H1 (cell line): ENCODE measurements around the gene STK36. TPM values are rescaled to one million over a fixed set of nuclear protein-coding genes. Genes with fewer than 3 reads are reported as not detected.
A peak's percentile ranks its signal among the peaks of the same experiment; 100 is the strongest.

ENCODE experiments used
- CTCF ChIA-PET: fragments of 300-600 bp; sonication (Branson Sonifier 250); formaldehyde crosslinking; loops from one replicate; lab custom pipeline; 2021; ENCODE audit not compliant: partially characterized antibody; lab: Charles Lee
- POLR2A ChIA-PET: fragments of 300-600 bp; sonication (Branson Sonifier 250); formaldehyde crosslinking; loops from one replicate; lab custom pipeline; 2021; ENCODE audit warnings: inconsistent platforms; ENCODE audit not compliant: partially characterized antibody; lab: Charles Lee
- DNase-seq, 2 experiments: peaks; one replicate each; pipeline versions ENCODE4 v3.0.0 to v3.0.0-alpha.2; 2010 to 2022; ENCODE audit warnings: low spot score in 2 of 2, low read depth in 1 of 2, mixed read lengths in 1 of 2
- FAIRE-seq: peaks from 2 replicates; lab custom pipeline; 2011; peaks lifted over from hg19 to GRCh38; lab: Jason Lieb, UNC
- H2AFZ ChIP-seq: 2 replicates; pipeline ENCODE4 v1.8.1; 2012; ENCODE audit warnings: low read length, inconsistent platforms
- H2AK5ac ChIP-seq: 2 replicates; pipeline ENCODE4 v1.6.1; 2013; ENCODE audit warnings: low read depth, low read length
- H2BK120ac ChIP-seq: replicated peaks from 2 replicates; pipeline ENCODE3; 2013; ENCODE audit warnings: low read depth, low read length, inconsistent platforms
- H2BK12ac ChIP-seq: 2 replicates; pipeline ENCODE4 v1.6.1; 2013; ENCODE audit warnings: low read depth, low read length
- H2BK15ac ChIP-seq: 2 replicates; pipeline ENCODE4 v1.6.1; 2013; ENCODE audit warnings: low read length
- H2BK20ac ChIP-seq: 2 replicates; pipeline ENCODE4 v1.6.1; 2013; ENCODE audit warnings: low read length
- H2BK5ac ChIP-seq: 2 replicates; pipeline ENCODE4 v1.6.1; 2013; ENCODE audit warnings: low read depth, low read length
- H3K14ac ChIP-seq: 2 replicates; pipeline ENCODE4 v1.6.1; 2013; ENCODE audit warnings: inconsistent platforms; ENCODE audit not compliant: insufficient read length
- H3K18ac ChIP-seq: 2 replicates; pipeline ENCODE4 v1.6.1; 2013; ENCODE audit warnings: low read length; ENCODE audit errors: extremely low read depth
- H3K23ac ChIP-seq: 2 replicates; pipeline ENCODE4 v1.6.1; 2013; ENCODE audit warnings: inconsistent platforms; ENCODE audit not compliant: insufficient read length
- H3K23me2 ChIP-seq: 2 replicates; pipeline ENCODE4 v1.6.1; 2013; ENCODE audit warnings: low read depth, low read length
- H3K27ac ChIP-seq: 2 replicates; pipeline ENCODE4 v1.6.1; 2011; ENCODE audit warnings: low read depth, low read length, inconsistent platforms
- H3K27me3 ChIP-seq, 4 experiments: replicated peaks in 1 of 4; 1 replicate in 1 of 4; 2 replicates in 3 of 4; pipeline versions ENCODE4 v1.6.1 to v1.8.1; 2011 to 2013; ENCODE audit warnings: low read length in 3 of 4, mild to moderate bottlenecking in 3 of 4, inconsistent platforms in 2 of 4, mixed read lengths in 2 of 4, moderate library complexity in 1 of 4; ENCODE audit not compliant: control insufficient read depth in 3 of 4, insufficient read depth in 3 of 4; ENCODE audit errors: extremely low read depth in 1 of 4
- H3K36me3 ChIP-seq, 4 experiments: 2 replicates each; pipeline versions ENCODE4 v1.6.1 to v1.8.1; 2011 to 2013; ENCODE audit warnings: mild to moderate bottlenecking in 4 of 4, low read length in 3 of 4, moderate library complexity in 2 of 4, control low read depth in 1 of 4, inconsistent platforms in 1 of 4; ENCODE audit not compliant: insufficient read depth in 4 of 4, control insufficient read depth in 2 of 4
- H3K4ac ChIP-seq: replicated peaks from 2 replicates; pipeline ENCODE3; 2013; ENCODE audit warnings: low read length, low read depth, mixed read lengths, inconsistent platforms; ENCODE audit not compliant: insufficient read length
- H3K4me1 ChIP-seq, 4 experiments: replicated peaks in 1 of 4; 1 replicate in 1 of 4; 2 replicates in 3 of 4; pipeline versions ENCODE4 v1.6.1 to v1.8.1; 2011 to 2013; ENCODE audit warnings: low read length in 3 of 4, inconsistent platforms in 2 of 4, mixed read lengths in 1 of 4; ENCODE audit not compliant: insufficient read depth in 4 of 4, control insufficient read depth in 3 of 4
- H3K4me2 ChIP-seq, 2 experiments: 2 replicates each; pipeline versions ENCODE4 v1.6.1 to v1.8.1; 2011 to 2013; ENCODE audit warnings: low read depth in 2 of 2, low read length in 2 of 2, control low read depth in 1 of 2, inconsistent platforms in 1 of 2, mild to moderate bottlenecking in 1 of 2; ENCODE audit not compliant: insufficient read depth in 1 of 2
- H3K4me3 ChIP-seq, 4 experiments: fragments of 200-600, 300-600 bp in 1 of 4; sonication (generic), shearing (Covaris generic), sonication (Bioruptor Twin) in 1 of 4; 2 replicates each; pipeline versions ENCODE4 v1.5.1 to v1.8.1; 2011 to 2016; ENCODE audit warnings: low read length in 4 of 4, low read depth in 3 of 4, control low read depth in 2 of 4, inconsistent platforms in 2 of 4, mild to moderate bottlenecking in 2 of 4, mixed read lengths in 1 of 4, moderate library complexity in 1 of 4; ENCODE audit not compliant: insufficient read depth in 2 of 4; ENCODE audit errors: extremely low read depth in 1 of 4
- H3K56ac ChIP-seq: replicated peaks from 2 replicates; pipeline ENCODE3; 2013; ENCODE audit warnings: low read depth, mild to moderate bottlenecking, mixed read lengths, low read length, inconsistent platforms; ENCODE audit not compliant: insufficient read length
- H3K79me1 ChIP-seq: 2 replicates; pipeline ENCODE4 v1.6.1; 2013; ENCODE audit warnings: low read depth, low read length, control low read depth
- H3K79me2 ChIP-seq, 2 experiments: 2 replicates each; pipeline versions ENCODE4 v1.6.1 to v1.8.1; 2012 to 2013; ENCODE audit warnings: low read length in 2 of 2, mild to moderate bottlenecking in 2 of 2, inconsistent platforms in 1 of 2; ENCODE audit not compliant: insufficient read depth in 2 of 2, control insufficient read depth in 1 of 2
- H3K9ac ChIP-seq, 4 experiments: replicated peaks in 1 of 4; 1 replicate in 1 of 4; 2 replicates in 3 of 4; pipeline versions ENCODE4 v1.6.1 to v1.8.1; 2011 to 2013; ENCODE audit warnings: low read depth in 3 of 4, low read length in 3 of 4, control low read depth in 2 of 4, mild to moderate bottlenecking in 2 of 4, moderate library complexity in 2 of 4, inconsistent platforms in 1 of 4; ENCODE audit errors: extremely low read depth in 1 of 4
- H3K9me3 ChIP-seq, 2 experiments: 2 replicates each; pipeline versions ENCODE4 v1.6.1 to v1.8.1; 2012 to 2013; ENCODE audit warnings: mild to moderate bottlenecking in 2 of 2, moderate library complexity in 2 of 2, control low read depth in 1 of 2, inconsistent platforms in 1 of 2, low read depth in 1 of 2, low read length in 1 of 2, mixed read lengths in 1 of 2; ENCODE audit not compliant: insufficient read depth in 2 of 2
- H4K20me1 ChIP-seq, 2 experiments: replicated peaks in 1 of 2; 2 replicates each; pipeline versions ENCODE3 to v1.8.1; 2011 to 2013; ENCODE audit warnings: inconsistent platforms in 2 of 2, low read length in 2 of 2, mild to moderate bottlenecking in 1 of 2; ENCODE audit not compliant: insufficient read depth in 2 of 2, control insufficient read depth in 1 of 2
- H4K5ac ChIP-seq: 2 replicates; pipeline ENCODE4 v1.6.1; 2013; ENCODE audit warnings: low read length, low read depth, mixed read lengths, inconsistent platforms; ENCODE audit not compliant: insufficient read length
- H4K8ac ChIP-seq: 2 replicates; pipeline ENCODE4 v1.8.0; 2013; ENCODE audit warnings: mild to moderate bottlenecking, moderate library complexity, low read length, inconsistent platforms; ENCODE audit not compliant: insufficient read depth; ENCODE audit errors: extremely low read depth
- H4K91ac ChIP-seq: replicated peaks from 2 replicates; pipeline ENCODE3; 2013; ENCODE audit warnings: low read length, mixed read lengths, inconsistent platforms; ENCODE audit not compliant: insufficient read length
- ASH2L ChIP-seq: fragments of 200-600, 300-600 bp; sonication (generic); IDR thresholded peaks from one replicate; pipeline ENCODE4 v1.7.1; 2017; ENCODE audit warnings: low read length
- EP300 ChIP-seq, 2 experiments: IDR thresholded peaks; 1 replicate in 1 of 2; 2 replicates in 1 of 2; pipeline ENCODE4 v1.6.1; 2011 to 2012; ENCODE audit warnings: low read depth in 2 of 2, low read length in 2 of 2, mild to moderate bottlenecking in 2 of 2, borderline replicate concordance in 1 of 2, inconsistent platforms in 1 of 2, moderate library complexity in 1 of 2
- HDAC2 ChIP-seq, 2 experiments: fragments of 300-600 bp in 1 of 2; sonication (generic) in 1 of 2; IDR thresholded peaks; 2 replicates each; pipeline ENCODE4 v1.6.1; 2011 to 2012; ENCODE audit warnings: low read depth in 2 of 2, low read length in 2 of 2, mild to moderate bottlenecking in 2 of 2, moderate library complexity in 2 of 2, borderline replicate concordance in 1 of 2, inconsistent platforms in 1 of 2
- RAD21 ChIP-seq, 2 experiments: IDR thresholded peaks in 1 of 2; conservative IDR thresholded peaks in 1 of 2; 2 replicates each; pipeline ENCODE4 v1.6.1; 2011; ENCODE audit warnings: low read depth in 2 of 2, low read length in 2 of 2, improper control_type of control experiment in 1 of 2, inconsistent platforms in 1 of 2, mild to moderate bottlenecking in 1 of 2, moderate library complexity in 1 of 2
- RBBP5 ChIP-seq: IDR thresholded peaks from 2 replicates; pipeline ENCODE4 v1.7.1; 2012; ENCODE audit warnings: low read depth, mild to moderate bottlenecking, inconsistent platforms, low read length, moderate library complexity, borderline replicate concordance
- SAP30 ChIP-seq: fragments of 300-600 bp; sonication (generic); IDR thresholded peaks from 2 replicates; pipeline ENCODE4 v1.7.1; 2012; ENCODE audit warnings: low read length, moderate library complexity, mild to moderate bottlenecking, inconsistent platforms; ENCODE audit not compliant: insufficient read depth, insufficient replicate concordance
- SIX5 ChIP-seq: IDR thresholded peaks from 2 replicates; pipeline ENCODE4 v1.6.1; 2011; ENCODE audit warnings: mild to moderate bottlenecking, low read depth, low read length
- SP1 ChIP-seq: IDR thresholded peaks from 2 replicates; pipeline ENCODE4 v1.6.1; 2011; ENCODE audit warnings: low read depth, low read length
- SUZ12 ChIP-seq: fragments of 200-600 bp; sonication (generic); IDR thresholded peaks from 2 replicates; pipeline ENCODE4 v1.6.1; 2012; ENCODE audit warnings: mild to moderate bottlenecking, inconsistent platforms, low read length, moderate library complexity, mixed read lengths
- TBP ChIP-seq: IDR thresholded peaks from 2 replicates; pipeline ENCODE4 v1.6.1; 2011; ENCODE audit warnings: low read depth, low read length, improper control_type of control experiment
- WGBS, 2 experiments: shearing (Covaris generic) in 1 of 2; methylation state at CpG; one replicate each; pipeline versions ENCODE4 v1.1.6 to v1.1.7; 2013 to 2015; ENCODE audit warnings: low lambda C conversion rate in 2 of 2, mixed read lengths in 2 of 2, inconsistent platforms in 1 of 2, low coverage in 1 of 2, missing lambda C conversion rate in 1 of 2; ENCODE audit not compliant: insufficient replicate concordance in 2 of 2, insufficient coverage in 1 of 2, insufficient read length in 1 of 2; ENCODE audit errors: extremely low coverage in 1 of 2, missing lambda C conversion rate in 1 of 2; 5-methylcytosine and 5-hydroxymethylcytosine counted together
- polyA plus RNA-seq, 7 experiments: library from polyadenylated mRNA; depleted of rRNA in 3 of 7; stranded (reverse) in 5 of 7; unstranded in 2 of 7; fragments of >200 nt in 5 of 7; fragments of 200-250 nt in 2 of 7; gene quantifications; 1 replicate in 5 of 7; 2 replicates in 1 of 7; 4 replicates in 1 of 7; pipeline versions ENCODE4 v1.2.1 to v1.2.3, GENCODE V29; 2011 to 2013; ENCODE audit warnings: missing spikeins in 2 of 7, mixed read lengths in 2 of 7
- total RNA-seq: library from RNA; stranded (reverse); fragmentation: NEBNext Ultra II Directional; extraction: Animal tissue kit (Norgen Biotek cat#: 25700); gene quantifications from 2 replicates; pipeline ENCODE4 v1.2.1, GENCODE V29; 2021
- TF ChIP-seq, protein P1 (sequence below): IDR thresholded peaks from 2 replicates; pipeline ENCODE4 v1.6.1; 2011; ENCODE audit warnings: low read length, improper control_type of control experiment

The STK36 gene
- total and polyA plus RNA-seq, 2 of the 8 experiments (the other 6 are each of a cell fraction or from before 2014, with no cell fraction given) = 41.4 to 57.6 TPM

DNA sequence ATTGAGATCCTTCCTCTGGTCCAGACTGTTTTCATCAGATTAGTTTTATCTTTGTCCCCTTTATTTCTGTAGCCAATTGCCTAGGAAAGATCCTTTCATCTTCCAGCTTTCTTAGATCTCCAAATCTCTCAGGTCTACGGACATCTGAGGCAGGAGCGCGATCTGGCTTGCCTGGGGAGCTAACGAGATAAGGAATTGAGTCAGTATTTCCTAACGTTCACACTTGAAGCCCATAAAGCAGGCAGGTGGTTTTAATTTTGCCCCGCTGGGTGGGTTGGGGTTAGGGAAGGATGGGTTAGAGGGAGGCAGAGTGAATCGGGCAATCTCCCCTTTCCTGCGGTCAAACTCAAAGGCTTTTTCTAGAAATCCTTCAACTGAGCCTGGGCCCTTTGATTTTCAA is 38.0 kb downstream of the STK36 start:
- FAIRE-seq (no peak), DNase-seq (no peak)
- Histone ChIP-seq H3K4me1 (peaks cover 0 to 4% (median 1%) of the 10 kb centered on the region in 4 experiments; a peak in 4 of 7 replicates), H3K9me3 (no peaks in the 10 kb centered on the region), H4K8ac (peak overlapping the region; percentile 39; the same call in 1 of the 2 replicates), H4K91ac (no peak overlapping the region), H3K23me2 (0 out of 2 replicates have a peak, but pooled peaks cover 2% of the 10 kb centered on the region), H3K9ac (no peak overlapping the region), H3K23ac (no peak overlapping the region), H3K18ac (no peak overlapping the region), H3K79me1 (peaks cover 7% of the 10 kb centered on the region; the same call in 1 of the 2 replicates), H3K27ac (no peak overlapping the region), H3K56ac (no peak overlapping the region), H2BK15ac (peak overlapping the region; percentile 4; the same call in 1 of the 2 replicates), H2BK120ac (no peak overlapping the region), H3K4ac (no peak overlapping the region), H3K4me3 (peak overlapping the region in 1 of 4 experiments; percentile 89; a peak in 1 of 8 replicates), H3K4me2 (peak overlapping the region in 1 of 2 experiments; percentile 56; a peak in 1 of 4 replicates), H3K27me3 (no peaks in the 10 kb centered on the region), H2BK12ac (no peak overlapping the region), H3K14ac (no peak overlapping the region), H2AFZ (peak overlapping the region; percentile 87; the same call in 1 of the 2 replicates), H3K36me3 (no peaks in the 10 kb centered on the region; a peak in 1 of 8 replicates), H2BK20ac (no peak overlapping the region), H3K79me2 (peaks cover 4 to 35% of the 10 kb centered on the region in 2 experiments), H4K5ac (no peak overlapping the region), H4K20me1 (peaks cover 0 to 4% of the 10 kb centered on the region in 2 experiments), H2BK5ac (no peak overlapping the region), H2AK5ac (no peak overlapping the region)
- WGBS, 2 experiments = 82% methylated on average over 6 of the region's 8 CpGs; no CpG with 5 or more reads in 1 of the 2 experiments
- POLR2A ChIA-PET = interaction anchor here (0.7 to 2.3 kb wide), 9 partner anchors 8 to 67 kb away, joined by 3 to 14 read pairs (median 3); partner anchors contain the start of genes RNF25 and STK36
- CTCF ChIA-PET = interaction anchor here (0.6 to 2.7 kb wide), 12 partner anchors 8 to 113 kb away, joined by 3 to 17 read pairs (median 6); partner anchors contain the start of genes BCS1L and ZNF142
- TF ChIP-seq TBP (no peak), HDAC2 (IDR thresholded peaks at IDR 0.05; ENCODE audit: borderline replicate concordance in 1 of 2, low read depth in 2 of 2, low read length in 2 of 2) (no peak), SAP30 (no peak), EP300 (IDR thresholded peaks at IDR 0.05; ENCODE audit: borderline replicate concordance in 1 of 2, low read depth in 2 of 2, low read length in 2 of 2) (no peak), RAD21 (IDR thresholded peaks at IDR 0.05 in 1 of 2, conservative IDR thresholded peaks at IDR 0.05 in 1 of 2; ENCODE audit: low read depth in 2 of 2, low read length in 2 of 2) (no peak), ASH2L (no peak), SIX5 (no peak), RBBP5 (no peak), SP1 (no peak), SUZ12 (no peak)
- TF ChIP-seq, protein P1, sequence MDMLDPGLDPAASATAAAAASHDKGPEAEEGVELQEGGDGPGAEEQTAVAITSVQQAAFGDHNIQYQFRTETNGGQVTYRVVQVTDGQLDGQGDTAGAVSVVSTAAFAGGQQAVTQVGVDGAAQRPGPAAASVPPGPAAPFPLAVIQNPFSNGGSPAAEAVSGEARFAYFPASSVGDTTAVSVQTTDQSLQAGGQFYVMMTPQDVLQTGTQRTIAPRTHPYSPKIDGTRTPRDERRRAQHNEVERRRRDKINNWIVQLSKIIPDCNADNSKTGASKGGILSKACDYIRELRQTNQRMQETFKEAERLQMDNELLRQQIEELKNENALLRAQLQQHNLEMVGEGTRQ = no peak
